MM.1S (cell line): ENCODE measurements around the gene NCKAP5.

ENCODE experiments used
- EZH2 ChIP-seq: fragments of 300-600 bp; sonication (generic); optimal IDR thresholded peaks from 2 replicates; pipeline ENCODE3; 2017; ENCODE audit warnings: low read depth, mild to moderate bottlenecking, antibody characterized with exemption, low read length, mixed read lengths
- EZH2phosphoT487 ChIP-seq: fragments of 300-600 bp; sonication (generic); IDR thresholded peaks from 2 replicates; pipeline ENCODE4 v1.6.1; 2018; ENCODE audit warnings: antibody characterized with exemption, low read length
- TF ChIP-seq, protein P1 (sequence below): fragments of 300-600 bp; sonication (generic); IDR thresholded peaks from 2 replicates; pipeline ENCODE4 v1.5.1; 2016; ENCODE audit warnings: antibody characterized with exemption, low read length, mixed read lengths

GRCh38 chr2:132646540-132647108 is 921.6 kb downstream of the NCKAP5 start:
- TF ChIP-seq, protein P1, sequence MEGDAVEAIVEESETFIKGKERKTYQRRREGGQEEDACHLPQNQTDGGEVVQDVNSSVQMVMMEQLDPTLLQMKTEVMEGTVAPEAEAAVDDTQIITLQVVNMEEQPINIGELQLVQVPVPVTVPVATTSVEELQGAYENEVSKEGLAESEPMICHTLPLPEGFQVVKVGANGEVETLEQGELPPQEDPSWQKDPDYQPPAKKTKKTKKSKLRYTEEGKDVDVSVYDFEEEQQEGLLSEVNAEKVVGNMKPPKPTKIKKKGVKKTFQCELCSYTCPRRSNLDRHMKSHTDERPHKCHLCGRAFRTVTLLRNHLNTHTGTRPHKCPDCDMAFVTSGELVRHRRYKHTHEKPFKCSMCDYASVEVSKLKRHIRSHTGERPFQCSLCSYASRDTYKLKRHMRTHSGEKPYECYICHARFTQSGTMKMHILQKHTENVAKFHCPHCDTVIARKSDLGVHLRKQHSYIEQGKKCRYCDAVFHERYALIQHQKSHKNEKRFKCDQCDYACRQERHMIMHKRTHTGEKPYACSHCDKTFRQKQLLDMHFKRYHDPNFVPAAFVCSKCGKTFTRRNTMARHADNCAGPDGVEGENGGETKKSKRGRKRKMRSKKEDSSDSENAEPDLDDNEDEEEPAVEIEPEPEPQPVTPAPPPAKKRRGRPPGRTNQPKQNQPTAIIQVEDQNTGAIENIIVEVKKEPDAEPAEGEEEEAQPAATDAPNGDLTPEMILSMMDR: no peak
- TF ChIP-seq EZH2 (no peak), EZH2phosphoT487 (no peak)
